Stomach (tissue), 9 donors: Measurements from ENCODE around the gene ANP32B. TPM values are rescaled to one million over a fixed set of nuclear protein-coding genes. Genes with fewer than 3 reads are reported as not detected.
"Not testable (repeated sequence)": the region's sequence is repeated elsewhere in the genome, so short reads cannot be mapped to it uniquely, and the experiment has no call there.

ENCODE experiments used
- DNase-seq, 2 donors: peaks; one replicate each; pipeline versions ENCODE4 v3.0.0 to v3.0.0-alpha.2; 2013 to 2019
- H3K27ac ChIP-seq, 5 donors: fragments of 200-600 bp in 4 of 5; sonication (generic) in 4 of 5; one replicate each; pipeline ENCODE4 v1.5.1; 2013 to 2019; ENCODE audit warnings: mild to moderate bottlenecking in 1 of 5, moderate library complexity in 1 of 5
- H3K27me3 ChIP-seq, 3 donors: fragments of 200-600 bp; sonication (generic); one replicate each; pipeline ENCODE4 v1.5.1; 2017 to 2019; ENCODE audit warnings: mixed run types in 1 of 3
- H3K36me3 ChIP-seq, 4 donors: fragments of 200-600 bp; sonication (generic); 1 replicate in 3 of 4; 2 replicates in 1 of 4; pipeline ENCODE4 v1.5.1; 2016 to 2019
- H3K4me1 ChIP-seq, 4 donors: fragments of 200-600 bp; sonication (generic); one replicate each; pipeline ENCODE4 v1.5.1; 2016 to 2019
- H3K4me3 ChIP-seq, 4 donors: fragments of 200-600 bp; sonication (generic) in 3 of 4; one replicate each; pipeline ENCODE4 v1.5.1; 2016 to 2019; ENCODE audit warnings: mild to moderate bottlenecking in 1 of 4
- H3K9me3 ChIP-seq, 4 donors: fragments of 200-600 bp; sonication (generic); one replicate each; pipeline ENCODE4 v1.5.1; 2016 to 2019
- CTCF ChIP-seq, 7 experiments: fragments of 450-650 bp in 4 of 7; fragments of 200-600 bp in 3 of 7; sonication (generic) in 3 of 7; IDR thresholded peaks; one replicate each; pipeline ENCODE4 v1.5.1; 2016 to 2019; ENCODE audit warnings: antibody characterized with exemption in 7 of 7, control low read depth in 2 of 7, mild to moderate bottlenecking in 1 of 7
- EP300 ChIP-seq: sonication (generic); formaldehyde crosslinking; IDR thresholded peaks from one replicate; pipeline ENCODE4 v1.6.1; 2017; ENCODE audit warnings: antibody characterized with exemption
- POLR2A ChIP-seq, 4 donors: fragments of 450-650 bp; IDR thresholded peaks; one replicate each; pipeline ENCODE4 v1.6.1; 2016; ENCODE audit warnings: antibody characterized with exemption in 4 of 4, control low read depth in 2 of 4, mild to moderate bottlenecking in 1 of 4, moderate library complexity in 1 of 4
- POLR2AphosphoS5 ChIP-seq, 3 donors: sonication (generic); formaldehyde crosslinking; IDR thresholded peaks; one replicate each; pipeline ENCODE4 v1.6.1; 2016; ENCODE audit warnings: antibody characterized with exemption in 3 of 3
- WGBS, 5 donors: extraction: QIAGEN DNeasy Blood & Tissue Kit in 3 of 5; methylation state at CpG; one replicate each; pipeline versions ENCODE4 v1.1.5 to v1.1.7; 2013 to 2018; 5-methylcytosine and 5-hydroxymethylcytosine counted together
- intact Hi-C: fragments of 100-400 bp; cut with DNase I; formaldehyde crosslinking; loops from one replicate; pipeline ENCODE4 v1.15.1; 2023; ENCODE audit warnings: low total_unique reads
- polyA plus RNA-seq, 3 donors: library from polyadenylated mRNA; stranded (reverse); fragments of 200-250 nt; gene quantifications; one replicate each; pipeline ENCODE4 v1.2.3, GENCODE V29; 2013
- total RNA-seq, 5 donors: library from RNA; depleted of rRNA; stranded (reverse); fragments of >200 nt; gene quantifications; one replicate each; pipeline versions ENCODE4 v1.1.0 to v1.2.3, GENCODE V29; 2014 to 2016
- donor health status: healthy with polysubstance abuse.
- donor health status: Bipolar disorder and iron deficiency.
- donor health status: healthy.

ANP32B gene
- total and polyA plus RNA-seq, 8 donors = 8.2 to 267 (median 100) TPM

GRCh38 chr9:97956331-97956730 lies 26.8 kb upstream of the ANP32B start:
- no peaks in the 10 kb centered on the region for H3K36me3 ChIP-seq
- intact Hi-C loops = no loop called here
- no peak for DNase-seq
- no peak overlapping the region for H3K27ac ChIP-seq
- no peak overlapping the region for H3K4me3 ChIP-seq
- H3K4me1 ChIP-seq = no peaks in the 10 kb centered on the region
- no peak for TF ChIP-seq POLR2A (IDR thresholded peaks at IDR 0.05)
- no peak for TF ChIP-seq CTCF (IDR thresholded peaks at IDR 0.05)
- no peak for TF ChIP-seq POLR2AphosphoS5 (IDR thresholded peaks at IDR 0.05)
- TF ChIP-seq EP300 = no peak
- H3K9me3 ChIP-seq = peaks cover 0 to under 1% (median under 1%) of the 10 kb centered on the region in 4 donors
- no peaks in the 10 kb centered on the region for H3K27me3 ChIP-seq

GRCh38 chr9:97958812-97959511 lies 24.2 kb upstream of the ANP32B start:
- WGBS, 5 donors = 60 to 76% (median 73%) methylated on average over 5 of the region's 5 CpGs
- no peaks in the 10 kb centered on the region for H3K9me3 ChIP-seq
- no peaks in the 10 kb centered on the region for H3K36me3 ChIP-seq
- intact Hi-C loops = no loop called here
- no peak overlapping the region for H3K27ac ChIP-seq
- H3K4me3 ChIP-seq = no peak overlapping the region
- no peaks in the 10 kb centered on the region for H3K27me3 ChIP-seq
- TF ChIP-seq POLR2AphosphoS5 (IDR thresholded peaks at IDR 0.05) (no peak), POLR2A (IDR thresholded peaks at IDR 0.05) (no peak), CTCF (IDR thresholded peaks at IDR 0.05) (no peak), EP300 (no peak)
- H3K4me1 ChIP-seq = no peaks in the 10 kb centered on the region
- DNase-seq = no peak

- H3K9me3 ChIP-seq = no peaks in the 10 kb centered on the region
Measured at GRCh38 chr9:97959585-97959984, 23.6 kb upstream of the ANP32B start.

DNA sequence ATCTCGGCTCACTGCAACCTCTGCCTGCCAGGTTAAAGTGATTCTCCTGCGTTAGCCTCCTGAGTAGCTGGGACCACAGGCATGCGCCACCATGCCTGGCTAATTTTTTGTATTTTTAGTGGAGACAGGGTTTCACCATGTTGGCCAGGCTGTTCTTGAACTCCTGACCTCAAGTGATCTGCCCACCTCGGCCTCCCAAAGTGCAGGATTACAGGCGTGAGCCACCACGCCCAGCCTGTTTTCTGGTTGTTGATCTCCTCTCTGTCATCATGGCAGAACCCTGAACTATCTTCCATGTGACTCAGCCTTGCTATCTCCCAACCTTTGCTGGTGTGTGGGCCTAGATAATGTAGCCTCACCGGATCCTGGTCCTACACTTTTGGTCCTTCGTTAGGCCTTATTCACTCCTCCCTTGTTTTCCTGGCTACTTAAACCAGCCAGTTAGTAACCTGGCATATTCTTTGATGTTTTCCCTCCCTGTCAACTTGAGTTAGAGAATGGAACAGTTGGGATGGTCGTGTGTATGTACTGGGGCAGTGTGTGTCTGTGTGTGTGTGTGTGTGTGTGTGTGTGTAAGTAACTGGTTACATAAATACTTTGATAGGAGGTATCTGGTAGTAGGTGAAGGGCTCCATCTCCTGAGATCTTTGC lies 22.3 kb upstream of the ANP32B start:
- H3K9me3 ChIP-seq, H3K4me3 ChIP-seq, intact Hi-C loops, DNase-seq, H3K27me3 ChIP-seq, H3K4me1 ChIP-seq, H3K36me3 ChIP-seq, H3K27ac ChIP-seq: not testable (repeated sequence)
- 78 to 89% (median 83%) methylated on average over 9 of the region's 9 CpGs for WGBS, 5 donors

More at GRCh38 chr9:97959585-97959984, 23.6 kb upstream of the ANP32B start:
- H3K27ac ChIP-seq = no peak overlapping the region
- H3K27me3 ChIP-seq = no peaks in the 10 kb centered on the region
- TF ChIP-seq POLR2AphosphoS5 (IDR thresholded peaks at IDR 0.05) (no peak), CTCF (IDR thresholded peaks at IDR 0.05) (no peak), EP300 (no peak), POLR2A (IDR thresholded peaks at IDR 0.05) (no peak)
- no peak overlapping the region for H3K4me3 ChIP-seq
- no peak for DNase-seq
- H3K36me3 ChIP-seq = no peaks in the 10 kb centered on the region
- intact Hi-C loops = no loop called here
- no peaks in the 10 kb centered on the region for H3K4me1 ChIP-seq

- WGBS, 5 donors = 72 to 78% (median 77%) methylated on average over 2 of the region's 2 CpGs
- intact Hi-C loops = no loop called here
Measured at GRCh38 chr9:97961361-97961760, 21.8 kb upstream of the ANP32B start.

More at GRCh38 chr9:97961361-97961760, 21.8 kb upstream of the ANP32B start:
- H3K27ac ChIP-seq = no peak overlapping the region
- no peaks in the 10 kb centered on the region for H3K4me1 ChIP-seq
- no peaks in the 10 kb centered on the region for H3K9me3 ChIP-seq
- TF ChIP-seq POLR2AphosphoS5 (IDR thresholded peaks at IDR 0.05) (no peak), EP300 (no peak)
- no peak overlapping the region for H3K4me3 ChIP-seq
- DNase-seq = no peak
- peaks cover 0 to 2% (median 0%) of the 10 kb centered on the region in 3 donors for H3K27me3 ChIP-seq
- H3K36me3 ChIP-seq = no peaks in the 10 kb centered on the region
